Mammary epithelial cell (primary cell): Measurements from ENCODE around the gene BDKRB2.

Experiments
- CTCF ChIP-seq, 2 donors: IDR thresholded peaks in 1 of 2; conservative IDR thresholded peaks in 1 of 2; 2 replicates each; pipeline ENCODE4 v1.5.1; 2011 to 2012; ENCODE audit warnings: inconsistent platforms in 2 of 2, low read length in 2 of 2, mild to moderate bottlenecking in 2 of 2, control low read depth in 1 of 2, low read depth in 1 of 2; ENCODE audit not compliant: insufficient read depth in 1 of 2; ENCODE audit errors: extremely low read depth in 1 of 2
- EZH2 ChIP-seq: IDR thresholded peaks from 2 replicates; pipeline ENCODE4 v1.6.1; 2012; ENCODE audit warnings: low read length, inconsistent platforms, borderline replicate concordance

- TF ChIP-seq CTCF (conservative IDR thresholded peaks at IDR 0.05 in 1 of 2, IDR thresholded peaks at IDR 0.05 in 1 of 2; ENCODE audit: extremely low read depth in 1 of 2, insufficient read depth in 1 of 2, low read depth in 1 of 2, low read length in 2 of 2) (no peak), EZH2 (no peak)
These were observed 64.1 kb downstream of the BDKRB2 start for GRCh38 chr14:96268431-96269358.
